Stimulated activated CD4-positive, alpha-beta T cell treated with anti-CD3 and anti-CD28 coated beads, Interleukin-4, amount 100 ng/mL, for 4 hours (primary cell): ENCODE data around the gene AUTS2.

Source experiments
- DNase-seq, 2 experiments: peaks; one replicate each; pipeline ENCODE4 v3.0.0-alpha.2; 2020

AUTS2 gene

DNA sequence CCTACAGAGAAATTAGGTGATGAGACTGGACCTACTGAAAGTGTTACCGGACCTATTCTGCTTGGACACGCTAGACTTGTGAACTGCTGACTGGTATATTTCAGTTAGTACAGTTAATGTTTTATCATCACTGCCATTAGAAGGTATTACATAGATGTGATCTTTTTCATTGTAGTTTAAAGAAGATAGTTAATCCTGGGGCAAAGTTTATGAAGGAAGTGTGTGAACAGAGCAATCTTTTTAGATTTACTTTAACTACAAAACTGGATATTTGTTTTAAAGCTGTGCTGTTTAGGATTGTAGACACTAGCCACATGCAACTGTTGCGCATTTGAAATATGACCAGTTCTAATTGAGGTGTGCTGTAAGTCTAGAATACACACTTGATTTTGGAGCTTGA, 446.7 kb downstream of the AUTS2 start:
- DNase-seq: no peak

DNA sequence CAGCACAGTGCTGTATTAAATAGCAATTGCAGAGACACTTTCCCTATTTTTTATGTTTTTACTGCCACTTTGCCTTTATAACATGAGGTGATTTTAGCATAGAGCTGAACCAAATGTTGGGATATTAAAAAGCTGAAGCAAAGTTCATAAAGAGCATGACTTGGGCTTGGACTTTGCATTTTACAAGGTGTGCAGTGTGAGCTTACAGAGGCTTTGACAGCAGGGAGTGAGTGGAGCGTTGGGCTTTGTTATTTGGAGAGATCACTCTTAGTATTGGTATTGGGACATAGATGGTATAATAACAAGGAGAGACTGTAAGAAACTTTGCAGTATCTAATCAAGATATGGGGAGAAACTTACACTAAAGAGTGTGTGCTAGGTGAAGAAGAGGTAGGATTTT, 449.1 kb downstream of the AUTS2 start:
- no peak for DNase-seq

GRCh38 chr7:70047891-70048448, 449.7 kb downstream of the AUTS2 start:
- no peak for DNase-seq

GRCh38 chr7:70051726-70052125, 453.5 kb downstream of the AUTS2 start:
- no peak for DNase-seq

GRCh38 chr7:70052691-70053090, 454.4 kb downstream of the AUTS2 start:
- DNase-seq: no peak

- DNase-seq: no peak
Observed at GRCh38 chr7:70053421-70053820, 455.1 kb downstream of the AUTS2 start.

GRCh38 chr7:70053989-70054388, 455.7 kb downstream of the AUTS2 start:
- no peak for DNase-seq

DNA sequence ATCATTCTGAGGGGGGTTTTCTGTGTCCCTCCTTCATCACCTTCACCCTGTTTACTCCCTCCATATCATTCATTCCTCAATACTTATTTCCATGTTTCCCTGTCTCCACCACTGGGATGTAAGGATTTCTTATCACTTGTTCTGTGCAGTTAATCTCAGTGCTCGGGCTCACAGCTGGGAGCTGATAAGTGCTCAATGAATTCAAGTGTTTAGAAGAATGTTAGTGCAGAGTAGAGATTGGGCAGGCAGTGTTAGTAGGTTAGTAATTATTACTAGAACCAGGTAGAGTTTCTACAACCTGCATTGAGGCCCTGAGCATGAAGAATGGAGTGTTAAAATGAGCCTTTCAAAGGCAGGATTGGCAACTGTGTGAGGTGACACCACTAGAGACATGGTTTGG, 458.1 kb downstream of the AUTS2 start:
- DNase-seq: no peak

DNA sequence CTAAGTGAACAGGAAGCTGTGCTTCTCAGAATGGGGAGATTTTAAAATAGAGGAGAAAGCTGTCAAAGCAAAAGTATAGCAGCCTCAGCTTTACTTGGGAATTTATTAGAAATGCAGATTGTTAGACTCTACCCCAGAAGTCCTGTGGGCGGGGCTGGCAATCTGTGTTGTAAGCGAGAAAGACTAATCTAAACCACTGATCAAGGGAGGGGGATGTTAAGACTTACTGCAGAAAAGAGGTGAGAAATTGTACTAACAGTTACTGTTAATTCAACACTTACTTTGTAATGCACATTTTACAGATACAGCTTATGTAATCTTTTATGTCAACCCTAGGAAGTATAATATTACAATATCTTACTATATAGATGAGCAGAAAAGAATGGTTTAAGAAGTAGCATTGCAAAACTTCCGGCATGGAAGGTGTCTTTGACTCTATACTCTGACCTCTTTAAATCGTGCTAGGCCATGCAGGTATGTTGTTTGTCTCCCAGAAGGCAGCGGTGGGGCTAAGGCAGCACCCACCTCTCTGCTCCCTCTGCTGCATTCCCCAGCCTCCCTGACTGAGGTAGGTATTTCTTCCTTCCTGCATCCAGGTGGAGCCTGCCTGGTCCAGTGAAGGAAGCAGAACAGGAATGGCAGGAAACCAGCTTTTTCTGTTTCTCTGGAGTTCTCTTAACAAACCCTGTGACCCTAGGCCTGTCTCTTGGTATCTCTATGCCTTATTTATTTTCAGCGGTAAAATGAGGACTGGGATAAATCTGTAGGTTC, 462.2 kb downstream of the AUTS2 start:
- DNase-seq: no peak

- DNase-seq: no peak
Observed at GRCh38 chr7:70063371-70063770, 465.1 kb downstream of the AUTS2 start.

- no peak for DNase-seq
Observed at GRCh38 chr7:70063927-70064326, 465.7 kb downstream of the AUTS2 start.

- no peak for DNase-seq
Observed at GRCh38 chr7:70066844-70067243, 468.6 kb downstream of the AUTS2 start.

GRCh38 chr7:70068531-70068930, 470.3 kb downstream of the AUTS2 start:
- DNase-seq: no peak

GRCh38 chr7:70069977-70070376, 471.7 kb downstream of the AUTS2 start:
- DNase-seq: no peak

DNA sequence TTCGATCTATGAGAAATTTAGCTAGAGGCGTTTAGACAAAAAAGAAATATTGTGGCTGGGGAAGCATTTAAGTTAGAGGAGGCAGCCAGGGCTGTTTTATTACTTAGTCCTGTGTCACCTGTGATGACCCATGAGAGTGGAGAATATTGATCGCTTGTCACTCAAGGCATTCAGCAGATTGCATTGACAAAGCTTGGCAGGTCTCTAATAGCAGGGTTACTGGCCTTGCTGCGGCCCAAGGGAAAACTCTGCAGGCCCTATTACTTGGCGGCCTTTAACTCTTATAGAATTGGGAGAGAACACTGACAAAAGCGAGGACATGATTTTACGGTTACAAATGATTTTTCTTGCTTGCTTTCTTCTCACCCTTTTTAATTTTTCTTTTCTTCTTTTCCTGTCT, 473.5 kb downstream of the AUTS2 start:
- DNase-seq: no peak

GRCh38 chr7:70072220-70072619, 473.9 kb downstream of the AUTS2 start:
- no peak for DNase-seq

DNA sequence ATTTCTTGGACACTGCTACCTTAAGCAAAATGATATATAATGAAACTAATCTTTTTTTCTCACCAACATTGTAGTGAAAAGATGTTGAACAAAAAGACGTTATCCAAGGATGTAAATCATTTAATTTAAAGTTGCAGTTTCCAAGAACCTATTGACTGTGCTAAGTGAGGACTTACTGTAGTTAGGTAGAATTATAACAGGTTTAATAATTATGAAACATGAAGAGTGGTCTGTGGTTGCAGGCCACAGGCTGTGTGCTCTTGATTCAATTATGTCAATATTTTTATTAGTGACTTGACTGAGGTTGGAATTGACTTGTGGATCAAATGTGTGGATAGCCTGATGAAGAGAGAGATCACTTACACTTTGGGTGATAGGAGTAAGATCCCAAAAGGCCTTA, 478.1 kb downstream of the AUTS2 start:
- no peak for DNase-seq

GRCh38 chr7:70082099-70082611, 483.9 kb downstream of the AUTS2 start:
- no peak for DNase-seq

GRCh38 chr7:70091362-70091761, 493.1 kb downstream of the AUTS2 start:
- DNase-seq: no peak

DNA sequence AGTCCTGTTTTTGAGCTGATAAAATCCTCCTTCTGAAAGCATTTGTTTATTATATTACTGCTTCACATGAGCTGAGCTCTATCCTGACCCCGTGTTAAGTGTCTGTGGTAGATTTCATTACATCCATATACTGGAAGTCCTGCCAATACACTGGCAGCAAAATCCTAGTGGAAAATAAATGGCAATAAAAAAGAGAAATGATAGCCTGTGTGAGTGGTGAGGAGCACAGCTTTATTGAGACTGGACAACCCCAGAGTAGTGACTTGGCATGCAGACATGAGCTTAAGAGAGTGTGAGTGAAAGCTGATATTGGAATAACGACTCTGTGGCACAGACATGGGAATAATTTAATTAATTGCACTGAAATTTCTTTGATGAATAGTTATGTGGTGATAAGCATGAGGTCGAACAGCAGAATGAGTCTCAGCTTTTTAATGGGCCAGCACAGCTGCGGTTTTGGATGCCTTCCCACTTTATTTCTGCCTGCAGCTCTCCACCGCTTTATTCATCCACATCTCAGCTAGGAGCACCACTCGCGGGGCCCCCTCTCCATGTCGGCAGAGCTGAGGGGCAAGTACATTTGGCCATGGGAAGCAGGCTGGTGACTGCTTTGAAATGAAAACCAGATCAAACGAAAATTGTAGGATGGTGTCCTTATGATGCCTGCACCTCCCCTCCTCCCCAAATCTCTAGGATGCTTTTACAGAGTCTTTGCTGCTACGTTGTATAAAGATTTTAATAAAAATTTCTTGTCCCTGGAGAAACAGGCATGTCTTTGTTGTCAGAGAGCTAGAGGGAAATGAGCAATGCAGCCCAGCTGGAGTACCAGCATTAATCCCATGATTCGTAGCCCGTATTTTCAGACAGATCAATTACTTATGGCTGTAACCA, 494.3 kb downstream of the AUTS2 start:
- DNase-seq: no peak

- no peak for DNase-seq
Observed at GRCh38 chr7:70093205-70093904, 495.1 kb downstream of the AUTS2 start.

GRCh38 chr7:70094831-70095230, 496.6 kb downstream of the AUTS2 start:
- DNase-seq: no peak

DNA sequence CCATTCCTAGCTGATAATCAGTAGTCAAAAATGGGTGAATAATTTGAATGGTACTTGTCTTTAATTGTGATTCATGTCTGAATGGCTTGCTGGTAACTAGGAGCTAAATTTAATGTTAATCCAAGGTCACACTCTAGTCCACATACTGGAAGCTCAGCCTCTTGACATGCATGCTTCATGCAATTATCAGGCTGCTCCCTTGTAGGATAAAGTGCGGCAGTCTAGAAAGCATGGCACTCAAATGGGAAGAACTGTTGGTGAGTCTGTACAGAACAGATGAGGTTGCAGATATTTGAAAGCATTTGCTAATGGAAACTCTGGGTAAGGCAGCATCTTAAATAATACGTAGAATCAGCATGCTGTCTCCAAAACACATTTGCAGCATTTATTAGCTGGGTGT, 499.4 kb downstream of the AUTS2 start:
- DNase-seq: no peak
